NCI-H1694 treated with DMSO at 0.1 percent for 48 hours (cell line): ENCODE data around the gene CYBC1.
A peak's percentile ranks its signal among the peaks of the same experiment; 100 is the strongest.

Source experiments
- DNase-seq: peaks from one replicate; lab custom pipeline; 2025; lab: John Stamatoyannopoulos, UW

The CYBC1 gene

GRCh38 chr17:82450357-82451106 is at the start of gene CYBC1:
Gene CYBC1 (minus strand): TSS chr17:82450752. CDS start chr17:82449254, 1,498 bp downstream.
- peak; percentile 82 for DNase-seq

- peak; percentile 51 for DNase-seq
These were observed 47.2 kb upstream of the CYBC1 start for GRCh38 chr17:82497483-82498405.

GRCh38 chr17:82496529-82497434 is 46.2 kb upstream of the CYBC1 start:
- peak; percentile 92 for DNase-seq

- no peak for DNase-seq
These were observed 45.4 kb upstream of the CYBC1 start for GRCh38 chr17:82495844-82496528.

- peak; percentile 99 for DNase-seq
These were observed 43.9 kb upstream of the CYBC1 start for GRCh38 chr17:82494236-82495055.

GRCh38 chr17:82493226-82493781 is 42.8 kb upstream of the CYBC1 start:
- DNase-seq: no peak

GRCh38 chr17:82492643-82493225 is 42.2 kb upstream of the CYBC1 start:
- no peak for DNase-seq

GRCh38 chr17:82491533-82491932 is 41.0 kb upstream of the CYBC1 start:
- DNase-seq: no peak

- DNase-seq: no peak
These were observed 40.6 kb upstream of the CYBC1 start for GRCh38 chr17:82491196-82491530.

GRCh38 chr17:82490512-82491195 is 40.1 kb upstream of the CYBC1 start:
- peak; percentile 53 for DNase-seq

- no peak for DNase-seq
These were observed 39.4 kb upstream of the CYBC1 start for GRCh38 chr17:82489851-82490511.

GRCh38 chr17:82489117-82489516 is 38.6 kb upstream of the CYBC1 start:
- DNase-seq: no peak

- DNase-seq: no peak
These were observed 37.4 kb upstream of the CYBC1 start for GRCh38 chr17:82487910-82488309.

GRCh38 chr17:82486231-82487094 is 35.9 kb upstream of the CYBC1 start:
- DNase-seq: no peak

- DNase-seq: no peak
These were observed 33.3 kb upstream of the CYBC1 start for GRCh38 chr17:82483836-82484235.

GRCh38 chr17:82483204-82483660 is 32.7 kb upstream of the CYBC1 start:
- no peak for DNase-seq

- DNase-seq: no peak
These were observed 29.8 kb upstream of the CYBC1 start for GRCh38 chr17:82480318-82480717.

GRCh38 chr17:82479602-82480001 is 29.1 kb upstream of the CYBC1 start:
- no peak for DNase-seq
